ENCODE data around the gene SLC35B2. TPM values are rescaled to one million over a fixed set of nuclear protein-coding genes. Genes with fewer than 3 reads are reported as not detected.

Gene SLC35B2
- total RNA-seq, 1 donor from 2014 or later = 23.8 TPM

- H3K9me3 ChIP-seq = no peaks in the 10 kb centered on the region
- TF ChIP-seq, protein P1, sequence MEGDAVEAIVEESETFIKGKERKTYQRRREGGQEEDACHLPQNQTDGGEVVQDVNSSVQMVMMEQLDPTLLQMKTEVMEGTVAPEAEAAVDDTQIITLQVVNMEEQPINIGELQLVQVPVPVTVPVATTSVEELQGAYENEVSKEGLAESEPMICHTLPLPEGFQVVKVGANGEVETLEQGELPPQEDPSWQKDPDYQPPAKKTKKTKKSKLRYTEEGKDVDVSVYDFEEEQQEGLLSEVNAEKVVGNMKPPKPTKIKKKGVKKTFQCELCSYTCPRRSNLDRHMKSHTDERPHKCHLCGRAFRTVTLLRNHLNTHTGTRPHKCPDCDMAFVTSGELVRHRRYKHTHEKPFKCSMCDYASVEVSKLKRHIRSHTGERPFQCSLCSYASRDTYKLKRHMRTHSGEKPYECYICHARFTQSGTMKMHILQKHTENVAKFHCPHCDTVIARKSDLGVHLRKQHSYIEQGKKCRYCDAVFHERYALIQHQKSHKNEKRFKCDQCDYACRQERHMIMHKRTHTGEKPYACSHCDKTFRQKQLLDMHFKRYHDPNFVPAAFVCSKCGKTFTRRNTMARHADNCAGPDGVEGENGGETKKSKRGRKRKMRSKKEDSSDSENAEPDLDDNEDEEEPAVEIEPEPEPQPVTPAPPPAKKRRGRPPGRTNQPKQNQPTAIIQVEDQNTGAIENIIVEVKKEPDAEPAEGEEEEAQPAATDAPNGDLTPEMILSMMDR (IDR thresholded peaks at IDR 0.05) = no peak
- peak overlapping the region; percentile 37 for H3K27ac ChIP-seq
- DNase-seq (no peak), ATAC-seq (no peak)
- peaks cover 23% of the 10 kb centered on the region for H3K36me3 ChIP-seq
- H3K4me3 ChIP-seq = peak overlapping the region; percentile 87
- H3K4me1 ChIP-seq = peaks cover 41% of the 10 kb centered on the region
- no peaks in the 10 kb centered on the region for H3K27me3 ChIP-seq (ENCODE audit: low read depth)
- intact Hi-C loops (cut with DNase I) = no loop called here
Measured at GRCh38 chr6:44262467-44263353, 5.4 kb upstream of the SLC35B2 start.

GRCh38 chr6:44261581-44261980 is 4.3 kb upstream of the SLC35B2 start:
- ATAC-seq (no peak), DNase-seq (no peak)
- H3K27me3 ChIP-seq (ENCODE audit: low read depth) = no peaks in the 10 kb centered on the region
- H3K9me3 ChIP-seq = no peaks in the 10 kb centered on the region
- H3K27ac ChIP-seq = no peak overlapping the region
- TF ChIP-seq, protein P1 (IDR thresholded peaks at IDR 0.05) = no peak
- H3K4me1 ChIP-seq = peaks cover 45% of the 10 kb centered on the region
- intact Hi-C loops (cut with DNase I) = no loop called here
- peaks cover 23% of the 10 kb centered on the region for H3K36me3 ChIP-seq
- H3K4me3 ChIP-seq = no peak overlapping the region

DNA sequence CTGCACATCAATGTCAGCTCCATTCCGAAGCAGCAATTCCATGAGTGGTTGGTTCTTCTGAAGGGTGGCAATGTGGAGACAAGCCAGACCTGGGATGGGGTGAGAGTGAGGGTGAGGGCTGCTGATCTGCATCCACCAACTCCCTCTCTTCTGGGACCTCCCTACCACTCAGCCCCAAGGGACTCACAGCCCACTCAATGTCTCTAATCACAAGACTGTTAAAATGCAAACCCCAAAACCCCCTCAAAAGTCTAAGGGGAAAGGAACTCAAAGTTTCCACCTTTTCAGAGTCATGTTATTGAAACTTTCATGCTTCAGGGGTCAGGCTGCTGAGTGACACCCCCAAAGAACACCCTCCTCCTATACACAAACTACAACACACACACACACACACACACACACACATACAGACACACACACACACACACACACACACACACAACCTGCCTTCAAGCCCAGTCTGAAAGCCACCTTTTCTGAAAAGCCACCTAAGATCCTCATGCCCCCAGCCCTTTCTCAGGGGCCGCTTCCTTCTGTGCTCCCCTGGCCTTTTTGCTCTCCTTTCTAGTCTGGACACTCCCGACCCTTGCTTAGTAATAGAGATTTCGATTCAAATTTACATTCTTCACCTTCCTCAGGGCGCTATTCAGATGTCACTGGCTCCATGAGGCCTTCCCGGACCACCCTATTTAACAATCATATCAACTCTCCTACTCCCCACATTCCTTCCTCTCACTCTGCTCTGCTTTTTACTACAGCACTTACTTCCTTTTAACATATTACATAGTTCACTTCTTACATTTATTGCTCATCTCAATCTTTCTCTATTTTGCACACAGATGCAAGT is 3.3 kb upstream of the SLC35B2 start:
- no peak for DNase-seq
- Histone ChIP-seq H3K4me3 (no peak overlapping the region), H3K27me3 (ENCODE audit: low read depth) (no peaks in the 10 kb centered on the region), H3K4me1 (peaks cover 54% of the 10 kb centered on the region), H3K27ac (no peak overlapping the region), H3K36me3 (peaks cover 25% of the 10 kb centered on the region), H3K9me3 (no peaks in the 10 kb centered on the region)
- TF ChIP-seq, protein P1 (IDR thresholded peaks at IDR 0.05) = no peak
- intact Hi-C loops (cut with DNase I) = no loop called here
- ATAC-seq = no peak

- Histone ChIP-seq H3K4me1 (peaks cover 56% of the 10 kb centered on the region), H3K36me3 (peaks cover 31% of the 10 kb centered on the region), H3K4me3 (no peak overlapping the region), H3K27me3 (ENCODE audit: low read depth) (no peaks in the 10 kb centered on the region), H3K27ac (no peak overlapping the region), H3K9me3 (no peaks in the 10 kb centered on the region)
- intact Hi-C loops (cut with DNase I) = no loop called here
- TF ChIP-seq, protein P1 (IDR thresholded peaks at IDR 0.05) = no peak
- ATAC-seq (no peak), DNase-seq (no peak)
Measured at GRCh38 chr6:44260011-44260410, 2.7 kb upstream of the SLC35B2 start.

- DNase-seq (no peak), ATAC-seq (no peak)
- H3K27me3 ChIP-seq (ENCODE audit: low read depth) = no peaks in the 10 kb centered on the region
- no peak overlapping the region for H3K27ac ChIP-seq
- H3K36me3 ChIP-seq = peaks cover 42% of the 10 kb centered on the region
- H3K4me1 ChIP-seq = peaks cover 50% of the 10 kb centered on the region
- H3K4me3 ChIP-seq = no peak overlapping the region
- intact Hi-C loops (cut with DNase I) = no loop called here
- TF ChIP-seq, protein P1 (IDR thresholded peaks at IDR 0.05) = no peak
- no peaks in the 10 kb centered on the region for H3K9me3 ChIP-seq
Measured at GRCh38 chr6:44258921-44259320, 1.6 kb upstream of the SLC35B2 start.
